Loucy (cell line): ENCODE data around the gene TMEM169.

ENCODE experiments used
- H2AFZ ChIP-seq: fragments of 200-600 bp; sonication (generic); 2 replicates; pipeline ENCODE4 v1.6.0; 2016; ENCODE audit warnings: antibody characterized with exemption, mild to moderate bottlenecking, low read length, moderate library complexity
- H3F3A ChIP-seq: fragments of 200-600 bp; 2 replicates; pipeline ENCODE4 v1.6.0; 2016; ENCODE audit warnings: antibody characterized with exemption, low read depth, mild to moderate bottlenecking
- H3K27me3 ChIP-seq: fragments of 200-600 bp; sonication (generic); 2 replicates; pipeline ENCODE4 v1.6.1; 2014; ENCODE audit warnings: low read length, mild to moderate bottlenecking; ENCODE audit not compliant: insufficient read depth, poor library complexity, severe bottlenecking
- H3K36me3 ChIP-seq: fragments of 200-600 bp; sonication (generic); 2 replicates; pipeline ENCODE4 v1.6.1; 2016; ENCODE audit warnings: low read length; ENCODE audit not compliant: insufficient read depth
- H3K4me1 ChIP-seq: fragments of 200-600 bp; sonication (generic); 2 replicates; pipeline ENCODE4 v1.5.1; 2014; ENCODE audit warnings: low read length, mild to moderate bottlenecking; ENCODE audit not compliant: insufficient read depth, poor library complexity, severe bottlenecking
- H3K4me2 ChIP-seq: fragments of 200-600 bp; sonication (generic); 2 replicates; pipeline ENCODE4 v1.6.0; 2014; ENCODE audit warnings: antibody characterized with exemption, low read length, low read depth, mild to moderate bottlenecking; ENCODE audit not compliant: poor library complexity, severe bottlenecking
- H3K4me3 ChIP-seq: fragments of 200-600 bp; sonication (generic); 2 replicates; pipeline ENCODE4 v1.5.1; 2014; ENCODE audit warnings: low read length, mild to moderate bottlenecking, mixed read lengths; ENCODE audit not compliant: poor library complexity, severe bottlenecking
- H3K79me2 ChIP-seq: fragments of 200-600 bp; sonication (generic); 2 replicates; pipeline ENCODE4 v1.6.1; 2014; ENCODE audit warnings: low read length; ENCODE audit not compliant: insufficient read depth
- H3K9ac ChIP-seq: fragments of 200-600 bp; sonication (generic); 2 replicates; pipeline ENCODE4 v1.6.0; 2014; ENCODE audit warnings: mild to moderate bottlenecking, low read depth, low read length, moderate library complexity; ENCODE audit not compliant: poor library complexity, severe bottlenecking
- H3K9me2 ChIP-seq: fragments of 200-600 bp; sonication (generic); replicated peaks from 2 replicates; pipeline ENCODE4 v1.6.1; 2016; ENCODE audit warnings: low read depth, low read length, mixed read lengths
- H3K9me3 ChIP-seq: fragments of 200-600 bp; sonication (generic); 2 replicates; pipeline ENCODE4 v1.6.1; 2014; ENCODE audit warnings: mild to moderate bottlenecking, antibody characterized with exemption, low read length, low read depth; ENCODE audit not compliant: insufficient read depth
- H4K20me1 ChIP-seq: fragments of 200-600 bp; sonication (generic); 2 replicates; pipeline ENCODE4 v1.6.0; 2014; ENCODE audit warnings: antibody characterized with exemption, low read length, mild to moderate bottlenecking; ENCODE audit not compliant: insufficient read depth, poor library complexity, severe bottlenecking
- EZH2phosphoT487 ChIP-seq: fragments of 200-600 bp; IDR thresholded peaks from 2 replicates; pipeline ENCODE4 v1.6.1; 2018; ENCODE audit warnings: antibody characterized with exemption, mild to moderate bottlenecking, moderate library complexity, borderline replicate concordance
- TF ChIP-seq, protein P1 (sequence below): fragments of 200-600 bp; sonication (generic); conservative IDR thresholded peaks from 2 replicates; pipeline ENCODE4 v1.5.1; 2014; ENCODE audit warnings: mild to moderate bottlenecking, antibody characterized with exemption, low read length

Gene TMEM169

GRCh38 chr2:216094701-216095100 is 13.0 kb downstream of the TMEM169 start:
- H3K36me3 ChIP-seq: no peaks in the 10 kb centered on the region
- H3K79me2 ChIP-seq: no peaks in the 10 kb centered on the region
- no peak for TF ChIP-seq EZH2phosphoT487
- TF ChIP-seq, protein P1, sequence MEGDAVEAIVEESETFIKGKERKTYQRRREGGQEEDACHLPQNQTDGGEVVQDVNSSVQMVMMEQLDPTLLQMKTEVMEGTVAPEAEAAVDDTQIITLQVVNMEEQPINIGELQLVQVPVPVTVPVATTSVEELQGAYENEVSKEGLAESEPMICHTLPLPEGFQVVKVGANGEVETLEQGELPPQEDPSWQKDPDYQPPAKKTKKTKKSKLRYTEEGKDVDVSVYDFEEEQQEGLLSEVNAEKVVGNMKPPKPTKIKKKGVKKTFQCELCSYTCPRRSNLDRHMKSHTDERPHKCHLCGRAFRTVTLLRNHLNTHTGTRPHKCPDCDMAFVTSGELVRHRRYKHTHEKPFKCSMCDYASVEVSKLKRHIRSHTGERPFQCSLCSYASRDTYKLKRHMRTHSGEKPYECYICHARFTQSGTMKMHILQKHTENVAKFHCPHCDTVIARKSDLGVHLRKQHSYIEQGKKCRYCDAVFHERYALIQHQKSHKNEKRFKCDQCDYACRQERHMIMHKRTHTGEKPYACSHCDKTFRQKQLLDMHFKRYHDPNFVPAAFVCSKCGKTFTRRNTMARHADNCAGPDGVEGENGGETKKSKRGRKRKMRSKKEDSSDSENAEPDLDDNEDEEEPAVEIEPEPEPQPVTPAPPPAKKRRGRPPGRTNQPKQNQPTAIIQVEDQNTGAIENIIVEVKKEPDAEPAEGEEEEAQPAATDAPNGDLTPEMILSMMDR: no peak

GRCh38 chr2:216098421-216099334 is 17.0 kb downstream of the TMEM169 start:
- Histone ChIP-seq H4K20me1 (no peaks in the 10 kb centered on the region), H3K4me2 (no peak overlapping the region), H3K9me2 (no peaks in the 10 kb centered on the region), H3K9ac (no peak overlapping the region), H3K79me2 (no peaks in the 10 kb centered on the region), H3K36me3 (no peaks in the 10 kb centered on the region), H3K9me3 (no peaks in the 10 kb centered on the region), H2AFZ (no peak overlapping the region), H3K4me3 (no peak overlapping the region), H3K4me1 (no peaks in the 10 kb centered on the region), H3K27me3 (no peaks in the 10 kb centered on the region), H3F3A (no peaks in the 10 kb centered on the region)
- TF ChIP-seq EZH2phosphoT487: no peak

More at GRCh38 chr2:216094701-216095100, 13.0 kb downstream of the TMEM169 start:
- Histone ChIP-seq H3K4me1 (no peaks in the 10 kb centered on the region), H2AFZ (no peak overlapping the region), H4K20me1 (no peaks in the 10 kb centered on the region), H3K4me3 (no peak overlapping the region), H3F3A (no peaks in the 10 kb centered on the region), H3K9me2 (no peaks in the 10 kb centered on the region), H3K4me2 (no peak overlapping the region), H3K9me3 (no peaks in the 10 kb centered on the region), H3K9ac (no peak overlapping the region), H3K27me3 (no peaks in the 10 kb centered on the region)

DNA sequence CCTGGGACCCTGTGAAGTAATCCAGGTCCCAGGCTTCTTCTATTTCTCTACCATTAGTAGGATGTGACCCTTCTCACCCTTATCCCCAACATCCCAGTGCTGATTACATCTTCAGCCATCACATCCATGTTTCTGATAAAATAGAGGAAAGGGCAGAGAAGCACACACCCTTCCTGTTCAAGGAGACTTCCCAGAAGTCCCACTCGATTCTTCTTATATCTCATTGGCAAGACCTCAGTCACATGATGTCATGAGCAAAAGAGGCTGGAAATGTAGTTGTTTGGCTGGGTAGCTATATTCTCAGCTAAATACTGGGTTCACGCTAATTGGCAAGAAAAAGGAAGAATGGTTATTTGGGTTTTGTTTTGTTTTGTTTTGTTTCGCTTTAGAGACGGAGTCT is 19.4 kb downstream of the TMEM169 start:
- Histone ChIP-seq H2AFZ (no peak overlapping the region), H3K79me2 (no peaks in the 10 kb centered on the region)

More for the DNA sequence above, 19.4 kb downstream of the TMEM169 start:
- no peaks in the 10 kb centered on the region for H3K9me3 ChIP-seq
- no peaks in the 10 kb centered on the region for H3K9me2 ChIP-seq
- no peaks in the 10 kb centered on the region for H3K27me3 ChIP-seq
- H3K9ac ChIP-seq: no peak overlapping the region
- H3K36me3 ChIP-seq: no peaks in the 10 kb centered on the region
- no peak for TF ChIP-seq EZH2phosphoT487
- TF ChIP-seq, protein P1: no peak
- H3K4me3 ChIP-seq: no peak overlapping the region
- H3F3A ChIP-seq: no peaks in the 10 kb centered on the region
- no peaks in the 10 kb centered on the region for H4K20me1 ChIP-seq
- no peak overlapping the region for H3K4me2 ChIP-seq
- no peaks in the 10 kb centered on the region for H3K4me1 ChIP-seq
